ENCODE measurements around the gene DOCK1.

The DOCK1 gene

DNA sequence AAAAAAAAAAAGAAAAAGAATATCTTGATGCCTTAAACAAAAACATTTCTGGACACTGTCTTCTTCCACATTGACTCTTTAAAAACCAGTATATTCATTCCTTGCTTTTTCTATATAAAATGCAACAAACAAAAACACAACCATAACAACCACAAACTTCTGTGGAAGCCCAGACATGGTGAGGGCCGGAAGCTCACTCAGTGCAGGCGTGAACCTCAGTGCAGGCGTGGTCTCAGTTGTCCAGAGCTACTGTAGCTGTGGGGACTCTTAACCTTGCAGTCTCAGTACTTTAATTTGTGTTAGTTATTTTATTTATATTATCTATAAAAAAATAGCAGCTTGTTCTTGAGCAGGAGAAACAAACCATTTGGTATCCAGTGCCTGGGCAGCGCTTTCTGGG is 131.8 kb downstream of the DOCK1 start:
- Mint-ChIP-seq H3K27ac (no peak overlapping the region), H3K36me3 (ENCODE audit: insufficient read depth) (no peaks in the 10 kb centered on the region), H3K9me3 (no peaks in the 10 kb centered on the region), H3K27me3 (no peaks in the 10 kb centered on the region), H3K4me1 (ENCODE audit: low read depth in 2 of 2) (no peaks in the 10 kb centered on the region), H3K4me3 (no peak overlapping the region)
- ATAC-seq (replicated peaks) (no peak), DNase-seq (no peak)

GRCh38 chr10:127039435-127039834 is 134.2 kb downstream of the DOCK1 start:
- Mint-ChIP-seq H3K9me3 (no peaks in the 10 kb centered on the region), H3K27ac (no peak overlapping the region)

DNA sequence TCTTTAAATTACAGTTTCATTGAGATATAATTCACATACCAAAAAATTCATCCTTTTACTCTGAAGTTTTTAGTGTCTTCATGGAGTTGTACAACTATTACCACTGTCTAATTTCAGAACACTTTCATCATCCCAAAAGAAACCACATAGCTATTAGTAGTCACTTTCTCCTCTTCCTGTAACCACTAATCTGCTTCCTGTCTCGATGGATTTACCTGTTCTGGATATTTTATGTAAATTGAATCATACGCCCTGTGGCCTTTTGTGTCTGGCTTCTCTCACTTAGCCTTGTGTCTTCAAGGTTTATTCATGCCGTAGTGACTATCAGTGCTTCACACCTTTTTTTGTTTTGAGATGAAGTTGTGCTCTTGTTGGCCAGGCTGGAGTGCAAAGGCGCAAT is 135.5 kb downstream of the DOCK1 start:
- H3K27ac Mint-ChIP-seq = no peak overlapping the region
- H3K36me3 Mint-ChIP-seq (ENCODE audit: insufficient read depth) = no peaks in the 10 kb centered on the region
- ATAC-seq (replicated peaks) (no peak), DNase-seq (no peak)
- no peak overlapping the region for H3K4me3 Mint-ChIP-seq
- H3K9me3 Mint-ChIP-seq = no peaks in the 10 kb centered on the region
- no peaks in the 10 kb centered on the region for H3K27me3 Mint-ChIP-seq
- no peaks in the 10 kb centered on the region for H3K4me1 Mint-ChIP-seq (ENCODE audit: low read depth in 2 of 2)

More at GRCh38 chr10:127039435-127039834, 134.2 kb downstream of the DOCK1 start:
- no peak for ATAC-seq (replicated peaks)
- DNase-seq = no peak
- Mint-ChIP-seq H3K36me3 (ENCODE audit: insufficient read depth) (no peaks in the 10 kb centered on the region), H3K27me3 (no peaks in the 10 kb centered on the region), H3K4me3 (no peak overlapping the region), H3K4me1 (ENCODE audit: low read depth in 2 of 2) (no peaks in the 10 kb centered on the region)

- H3K27me3 Mint-ChIP-seq = no peaks in the 10 kb centered on the region
- DNase-seq (no peak), ATAC-seq (replicated peaks) (no peak)
- H3K9me3 Mint-ChIP-seq = no peaks in the 10 kb centered on the region
- no peaks in the 10 kb centered on the region for H3K4me1 Mint-ChIP-seq (ENCODE audit: low read depth in 2 of 2)
- no peak overlapping the region for H3K27ac Mint-ChIP-seq
- no peak overlapping the region for H3K4me3 Mint-ChIP-seq
- H3K36me3 Mint-ChIP-seq (ENCODE audit: insufficient read depth) = no peaks in the 10 kb centered on the region
These were observed 136.3 kb downstream of the DOCK1 start for GRCh38 chr10:127041552-127041951.

GRCh38 chr10:127043301-127043700 is 138.1 kb downstream of the DOCK1 start:
- DNase-seq (no peak), ATAC-seq (replicated peaks) (no peak)
- Mint-ChIP-seq H3K4me1 (ENCODE audit: low read depth in 2 of 2) (no peaks in the 10 kb centered on the region), H3K9me3 (peaks cover 0 to 1% of the 10 kb centered on the region in 2 donors), H3K27me3 (no peaks in the 10 kb centered on the region), H3K36me3 (ENCODE audit: insufficient read depth) (no peaks in the 10 kb centered on the region), H3K4me3 (no peak overlapping the region), H3K27ac (no peak overlapping the region)

GRCh38 chr10:127044186-127044585 is 139.0 kb downstream of the DOCK1 start:
- Mint-ChIP-seq H3K9me3 (peaks cover 0 to 1% of the 10 kb centered on the region in 2 donors), H3K27me3 (no peaks in the 10 kb centered on the region), H3K36me3 (ENCODE audit: insufficient read depth) (no peaks in the 10 kb centered on the region), H3K4me3 (no peak overlapping the region), H3K27ac (no peak overlapping the region), H3K4me1 (ENCODE audit: low read depth in 2 of 2) (no peaks in the 10 kb centered on the region)
- ATAC-seq (replicated peaks) (no peak), DNase-seq (no peak)

GRCh38 chr10:127046975-127047877 is 142.0 kb downstream of the DOCK1 start:
- Mint-ChIP-seq H3K36me3 (ENCODE audit: insufficient read depth) (no peaks in the 10 kb centered on the region), H3K4me1 (ENCODE audit: low read depth in 2 of 2) (no peaks in the 10 kb centered on the region), H3K9me3 (peaks cover 0 to 1% of the 10 kb centered on the region in 2 donors), H3K27me3 (no peaks in the 10 kb centered on the region), H3K4me3 (no peak overlapping the region), H3K27ac (no peak overlapping the region)
- ATAC-seq (replicated peaks) (no peak), DNase-seq (no peak)

- Mint-ChIP-seq H3K27ac (no peak overlapping the region), H3K4me3 (no peak overlapping the region), H3K4me1 (ENCODE audit: low read depth in 2 of 2) (no peaks in the 10 kb centered on the region), H3K36me3 (ENCODE audit: insufficient read depth) (no peaks in the 10 kb centered on the region), H3K27me3 (no peaks in the 10 kb centered on the region), H3K9me3 (peaks cover 0 to 3% of the 10 kb centered on the region in 2 donors)
- ATAC-seq (replicated peaks) (no peak), DNase-seq (no peak)
These were observed 142.6 kb downstream of the DOCK1 start for GRCh38 chr10:127047878-127048238.

- Mint-ChIP-seq H3K27ac (no peak overlapping the region), H3K27me3 (no peaks in the 10 kb centered on the region), H3K4me1 (ENCODE audit: low read depth in 2 of 2) (no peaks in the 10 kb centered on the region), H3K9me3 (peaks cover 0 to 4% of the 10 kb centered on the region in 2 donors), H3K4me3 (no peak overlapping the region), H3K36me3 (ENCODE audit: insufficient read depth) (no peaks in the 10 kb centered on the region)
- no peak for DNase-seq
- no peak for ATAC-seq (replicated peaks)
These were observed 143.4 kb downstream of the DOCK1 start for GRCh38 chr10:127048630-127049029.

- Mint-ChIP-seq H3K27me3 (no peaks in the 10 kb centered on the region), H3K36me3 (ENCODE audit: insufficient read depth) (no peaks in the 10 kb centered on the region), H3K27ac (no peak overlapping the region), H3K4me1 (ENCODE audit: low read depth in 2 of 2) (no peaks in the 10 kb centered on the region), H3K9me3 (peaks cover 0 to 5% of the 10 kb centered on the region in 2 donors), H3K4me3 (no peak overlapping the region)
- no peak for DNase-seq
- ATAC-seq (replicated peaks) = no peak
These were observed 146.8 kb downstream of the DOCK1 start for GRCh38 chr10:127052001-127052400.

GRCh38 chr10:127055263-127055662 is 150.0 kb downstream of the DOCK1 start:
- peaks cover 9 to 11% of the 10 kb centered on the region in 2 donors for H3K9me3 Mint-ChIP-seq
- ATAC-seq (replicated peaks) = no peak

DNA sequence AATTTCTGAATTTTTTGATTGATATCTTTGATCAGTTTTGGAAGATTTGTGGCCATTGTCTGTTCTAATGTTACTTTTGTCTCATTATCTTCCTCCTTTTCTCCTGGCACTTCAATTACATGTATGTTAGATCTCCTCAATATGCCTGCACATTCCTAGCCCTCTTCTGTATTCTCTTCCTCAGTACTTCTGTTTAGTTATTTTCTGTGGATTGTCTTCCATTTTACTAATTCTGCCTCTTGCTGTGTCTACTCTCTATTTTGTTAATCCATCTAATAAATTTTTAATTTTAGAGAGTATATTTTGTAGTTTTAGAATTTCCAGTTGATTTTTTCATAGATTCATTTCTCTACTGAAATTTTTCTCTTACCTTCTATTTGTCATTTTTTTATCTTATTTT is 154.1 kb downstream of the DOCK1 start:
- DNase-seq (no peak), ATAC-seq (replicated peaks) (no peak)
- Mint-ChIP-seq H3K36me3 (ENCODE audit: insufficient read depth) (no peaks in the 10 kb centered on the region), H3K4me3 (no peak overlapping the region), H3K27ac (no peak overlapping the region), H3K9me3 (peaks cover 4 to 11% of the 10 kb centered on the region in 2 donors), H3K27me3 (no peaks in the 10 kb centered on the region), H3K4me1 (ENCODE audit: low read depth in 2 of 2) (no peaks in the 10 kb centered on the region)

More at GRCh38 chr10:127055263-127055662, 150.0 kb downstream of the DOCK1 start:
- Mint-ChIP-seq H3K27ac (no peak overlapping the region), H3K4me3 (no peak overlapping the region), H3K4me1 (ENCODE audit: low read depth in 2 of 2) (no peaks in the 10 kb centered on the region), H3K36me3 (ENCODE audit: insufficient read depth) (no peaks in the 10 kb centered on the region), H3K27me3 (no peaks in the 10 kb centered on the region)
- no peak for DNase-seq

DNA sequence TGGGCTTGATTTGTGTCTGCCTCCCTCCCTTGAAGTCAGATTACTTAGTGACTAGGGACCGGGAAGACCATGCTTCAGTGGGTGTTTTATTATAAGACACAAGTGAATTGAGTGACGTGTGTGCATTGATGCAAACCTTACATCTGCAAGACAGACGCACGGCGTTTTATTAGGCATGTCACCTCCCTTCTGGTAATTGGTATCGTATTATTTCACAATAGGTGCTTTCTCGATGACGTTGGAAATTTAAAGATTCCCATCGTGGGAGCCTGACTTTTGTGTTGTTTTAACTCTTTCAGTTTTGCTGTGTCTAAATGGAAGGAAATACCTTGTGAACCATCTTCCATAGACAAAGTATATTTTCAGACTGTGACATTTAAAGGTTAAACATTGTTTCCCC is 158.5 kb downstream of the DOCK1 start:
- Mint-ChIP-seq H3K27ac (no peak overlapping the region), H3K9me3 (peaks cover 6 to 11% of the 10 kb centered on the region in 2 donors), H3K4me1 (ENCODE audit: low read depth in 2 of 2) (no peaks in the 10 kb centered on the region), H3K4me3 (no peak overlapping the region), H3K27me3 (peaks cover 0 to 9% of the 10 kb centered on the region in 2 donors), H3K36me3 (ENCODE audit: insufficient read depth) (no peaks in the 10 kb centered on the region)
- DNase-seq (no peak), ATAC-seq (replicated peaks) (no peak)

- Mint-ChIP-seq H3K4me1 (ENCODE audit: low read depth in 2 of 2) (no peaks in the 10 kb centered on the region), H3K27me3 (peaks cover 0 to 15% of the 10 kb centered on the region in 2 donors), H3K27ac (no peak overlapping the region), H3K4me3 (no peak overlapping the region), H3K36me3 (ENCODE audit: insufficient read depth) (no peaks in the 10 kb centered on the region), H3K9me3 (peaks cover 2 to 6% of the 10 kb centered on the region in 2 donors)
- DNase-seq (no peak), ATAC-seq (replicated peaks) (no peak)
These were observed 159.2 kb downstream of the DOCK1 start for GRCh38 chr10:127064474-127064873.
